CD4-positive, CD25-positive, alpha-beta regulatory T cell (primary cell): Measurements from ENCODE around the gene CNTD1. TPM values are rescaled to one million over a fixed set of nuclear protein-coding genes. Genes with fewer than 3 reads are reported as not detected.
"Not testable (repeated sequence)": the region's sequence is repeated elsewhere in the genome, so short reads cannot be mapped to it uniquely, and the experiment has no call there.

ENCODE experiments used
- ATAC-seq, 2 donors: fragments of 150-1000 bp; cut with Tn5 transposase; one replicate each; pipeline ENCODE4 v1.10.0; 2021; ENCODE audit warnings: low read depth in 2 of 2, moderate number of reproducible peaks in 2 of 2, moderate library complexity in 1 of 2
- DNase-seq, 3 donors: peaks; one replicate each; pipeline versions ENCODE4 v3.0.0 to v3.0.0-alpha.2; 2012 to 2022; ENCODE audit warnings: mixed read lengths in 1 of 3
- H3K27ac ChIP-seq: one replicate; pipeline ENCODE4 v1.7.0; 2013; ENCODE audit warnings: mild to moderate bottlenecking, low read length; ENCODE audit not compliant: insufficient read depth, poor library complexity, severe bottlenecking
- H3K27me3 ChIP-seq: one replicate; pipeline ENCODE4 v1.7.0; 2013; ENCODE audit warnings: low read length; ENCODE audit not compliant: control insufficient read depth, insufficient read depth
- H3K36me3 ChIP-seq: one replicate; pipeline ENCODE4 v1.7.0; 2013; ENCODE audit warnings: mild to moderate bottlenecking, low read length, moderate library complexity; ENCODE audit not compliant: control insufficient read depth, insufficient read depth
- H3K4me1 ChIP-seq: 2 replicates; pipeline ENCODE4 v1.7.0; 2013; ENCODE audit warnings: mild to moderate bottlenecking, low read length; ENCODE audit not compliant: insufficient read depth, control insufficient read depth, poor library complexity, severe bottlenecking
- H3K4me3 ChIP-seq: one replicate; pipeline ENCODE4 v1.7.0; 2013; ENCODE audit warnings: low read depth, mild to moderate bottlenecking, low read length, moderate library complexity
- H3K9me3 ChIP-seq, 2 experiments: 1 replicate in 1 of 2; 2 replicates in 1 of 2; pipeline ENCODE4 v1.7.0; 2013; ENCODE audit warnings: low read length in 2 of 2, mild to moderate bottlenecking in 1 of 2, moderate library complexity in 1 of 2; ENCODE audit not compliant: control insufficient read depth in 2 of 2
- H3K27ac Mint-ChIP-seq, 3 donors: one replicate each; pipeline ENCODE4 v1.8.0; 2020 to 2022; ENCODE audit warnings: mild to moderate bottlenecking in 3 of 3, mixed read lengths in 3 of 3, moderate library complexity in 2 of 3
- H3K27me3 Mint-ChIP-seq: one replicate; pipeline ENCODE4 v1.8.0; 2022; ENCODE audit warnings: mild to moderate bottlenecking, mixed read lengths
- H3K36me3 Mint-ChIP-seq: one replicate; pipeline ENCODE4 v1.8.0; 2020; ENCODE audit warnings: mixed read lengths
- H3K4me1 Mint-ChIP-seq, 4 donors: one replicate each; pipeline ENCODE4 v1.8.0; 2020 to 2022; ENCODE audit warnings: mixed read lengths in 4 of 4, mild to moderate bottlenecking in 1 of 4
- H3K4me3 Mint-ChIP-seq, 4 donors: one replicate each; pipeline ENCODE4 v1.8.0; 2020 to 2022; ENCODE audit warnings: mild to moderate bottlenecking in 4 of 4, mixed read lengths in 4 of 4, moderate library complexity in 3 of 4
- H3K9me3 Mint-ChIP-seq, 7 donors: one replicate each; pipeline ENCODE4 v1.8.0; 2020 to 2022; ENCODE audit warnings: mixed read lengths in 7 of 7, mild to moderate bottlenecking in 3 of 7, moderate library complexity in 2 of 7
- polyA plus RNA-seq, 4 donors: library from polyadenylated mRNA; unstranded; fragments of 300-500 nt; fragmentation: Illumina TruSeq; gene quantifications; one replicate each; pipeline ENCODE4 v1.2.3, GENCODE V29; 2021
- total RNA-seq: library from RNA; stranded (reverse); gene quantifications from one replicate; pipeline ENCODE4 v1.2.3, GENCODE V29; 2022

Gene CNTD1
- total and polyA plus RNA-seq, 5 donors from 2014 or later: 0.15 to 0.42 (median 0.28) TPM; not detected in 1

- ATAC-seq: no peak
- no peaks in the 10 kb centered on the region for H3K4me1 ChIP-seq
- no peak for DNase-seq
- Mint-ChIP-seq H3K4me1 (no peaks in the 10 kb centered on the region), H3K27ac (peak within 1 kb of the TSS in 1 of 3 donors; percentile 46), H3K4me3 (no peak within 1 kb of the TSS), H3K36me3 (no peaks in the 10 kb centered on the region), H3K27me3 (no peaks in the 10 kb centered on the region), H3K9me3 (no peaks in the 10 kb centered on the region)
- no peaks in the 10 kb centered on the region for H3K27me3 ChIP-seq
- H3K36me3 ChIP-seq: no peaks in the 10 kb centered on the region
- no peak within 1 kb of the TSS for H3K4me3 ChIP-seq
- H3K27ac ChIP-seq: peak within 1 kb of the TSS; percentile 14
- no peaks in the 10 kb centered on the region for H3K9me3 ChIP-seq
Observed at GRCh38 chr17:42850954-42851353, 52.3 kb downstream of the CNTD1 start, which contains the start of gene AOC3. TSS of gene AOC3 (plus strand) at chr17:42851199. CDS start at chr17:42851344, 145 bp downstream.

- H3K27me3 Mint-ChIP-seq, H3K9me3 Mint-ChIP-seq, H3K4me1 ChIP-seq, H3K27ac Mint-ChIP-seq, H3K9me3 ChIP-seq, H3K27me3 ChIP-seq, H3K36me3 Mint-ChIP-seq, H3K4me1 Mint-ChIP-seq, H3K4me3 ChIP-seq, H3K4me3 Mint-ChIP-seq, DNase-seq, H3K36me3 ChIP-seq: not testable (repeated sequence)
- peak overlapping the region; percentile 14 for H3K27ac ChIP-seq
- ATAC-seq: peak in 1 of 2 donors; percentile 22
Observed at GRCh38 chr17:42851371-42852240, 52.9 kb downstream of the CNTD1 start.

DNA sequence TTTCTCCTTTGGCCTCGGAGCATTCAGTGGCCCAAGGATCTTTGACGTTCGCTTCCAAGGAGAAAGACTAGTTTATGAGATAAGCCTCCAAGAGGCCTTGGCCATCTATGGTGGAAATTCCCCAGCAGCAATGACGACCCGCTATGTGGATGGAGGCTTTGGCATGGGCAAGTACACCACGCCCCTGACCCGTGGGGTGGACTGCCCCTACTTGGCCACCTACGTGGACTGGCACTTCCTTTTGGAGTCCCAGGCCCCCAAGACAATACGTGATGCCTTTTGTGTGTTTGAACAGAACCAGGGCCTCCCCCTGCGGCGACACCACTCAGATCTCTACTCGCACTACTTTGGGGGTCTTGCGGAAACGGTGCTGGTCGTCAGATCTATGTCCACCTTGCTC is 53.7 kb downstream of the CNTD1 start:
- peaks cover 0 to 1% (median 0%) of the 10 kb centered on the region in 7 donors for H3K9me3 Mint-ChIP-seq
- no peaks in the 10 kb centered on the region for H3K36me3 ChIP-seq
- H3K27ac ChIP-seq: no peak overlapping the region
- no peaks in the 10 kb centered on the region for H3K4me1 Mint-ChIP-seq
- no peaks in the 10 kb centered on the region for H3K9me3 ChIP-seq
- no peak overlapping the region for H3K4me3 ChIP-seq
- ATAC-seq: no peak
- no peaks in the 10 kb centered on the region for H3K27me3 Mint-ChIP-seq
- no peaks in the 10 kb centered on the region for H3K27me3 ChIP-seq
- H3K36me3 Mint-ChIP-seq: no peaks in the 10 kb centered on the region
- no peak for DNase-seq
- no peak overlapping the region for H3K4me3 Mint-ChIP-seq
- H3K27ac Mint-ChIP-seq: no peak overlapping the region
- H3K4me1 ChIP-seq: no peaks in the 10 kb centered on the region

GRCh38 chr17:42853004-42853403 is 54.3 kb downstream of the CNTD1 start:
- no peaks in the 10 kb centered on the region for H3K36me3 Mint-ChIP-seq
- no peak for DNase-seq
- peaks cover 0 to 1% (median 0%) of the 10 kb centered on the region in 7 donors for H3K9me3 Mint-ChIP-seq
- no peak for ATAC-seq
- peaks cover 5% of the 10 kb centered on the region for H3K27me3 Mint-ChIP-seq
- Histone ChIP-seq H3K36me3 (no peaks in the 10 kb centered on the region), H3K27ac (no peak overlapping the region), H3K4me1 (no peaks in the 10 kb centered on the region), H3K9me3 (no peaks in the 10 kb centered on the region), H3K27me3 (no peaks in the 10 kb centered on the region), H3K4me3 (no peak overlapping the region)
- H3K4me1 Mint-ChIP-seq: no peaks in the 10 kb centered on the region
- no peak overlapping the region for H3K4me3 Mint-ChIP-seq
- no peak overlapping the region for H3K27ac Mint-ChIP-seq

DNA sequence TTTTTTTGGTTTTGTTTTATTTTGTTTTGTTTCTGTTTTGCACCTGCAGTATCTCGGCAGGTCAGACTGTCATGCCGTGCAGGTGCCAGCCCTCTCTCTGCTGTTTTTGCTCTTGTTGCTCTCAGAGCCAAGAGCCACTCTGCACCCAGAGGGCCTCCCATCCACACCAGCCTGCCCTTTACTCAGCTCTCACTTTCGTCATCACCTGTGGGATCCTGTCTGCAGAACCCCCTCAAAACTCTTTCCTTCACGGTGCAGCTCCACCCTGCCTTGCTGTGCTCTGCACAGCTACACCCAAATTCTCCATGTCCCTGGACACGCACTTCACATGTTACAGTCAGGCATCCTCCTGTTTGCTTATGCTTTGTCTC is 54.9 kb downstream of the CNTD1 start:
- no peak overlapping the region for H3K4me3 Mint-ChIP-seq
- no peaks in the 10 kb centered on the region for H3K36me3 Mint-ChIP-seq
- peaks cover 5% of the 10 kb centered on the region for H3K27me3 Mint-ChIP-seq
- Histone ChIP-seq H3K4me1 (no peaks in the 10 kb centered on the region), H3K27ac (no peak overlapping the region), H3K9me3 (no peaks in the 10 kb centered on the region), H3K36me3 (no peaks in the 10 kb centered on the region), H3K4me3 (no peak overlapping the region), H3K27me3 (no peaks in the 10 kb centered on the region)
- ATAC-seq (no peak), DNase-seq (no peak)
- H3K27ac Mint-ChIP-seq: no peak overlapping the region
- H3K9me3 Mint-ChIP-seq: peaks cover 0 to 1% (median 0%) of the 10 kb centered on the region in 7 donors
- no peaks in the 10 kb centered on the region for H3K4me1 Mint-ChIP-seq

GRCh38 chr17:42853968-42854790 is 55.5 kb downstream of the CNTD1 start:
- peaks cover 0 to 1% (median 0%) of the 10 kb centered on the region in 7 donors for H3K9me3 Mint-ChIP-seq
- no peak overlapping the region for H3K27ac ChIP-seq
- H3K4me1 ChIP-seq: no peaks in the 10 kb centered on the region
- no peaks in the 10 kb centered on the region for H3K4me1 Mint-ChIP-seq
- H3K27me3 Mint-ChIP-seq: peaks cover 5% of the 10 kb centered on the region
- no peaks in the 10 kb centered on the region for H3K9me3 ChIP-seq
- H3K36me3 Mint-ChIP-seq: no peaks in the 10 kb centered on the region
- H3K27me3 ChIP-seq: no peaks in the 10 kb centered on the region
- ATAC-seq: no peak
- no peak overlapping the region for H3K4me3 Mint-ChIP-seq
- DNase-seq: no peak
- H3K4me3 ChIP-seq: no peak overlapping the region
- H3K36me3 ChIP-seq: no peaks in the 10 kb centered on the region
- no peak overlapping the region for H3K27ac Mint-ChIP-seq

- no peaks in the 10 kb centered on the region for H3K9me3 ChIP-seq
- peaks cover 5% of the 10 kb centered on the region for H3K27me3 Mint-ChIP-seq
- peaks cover 0 to 1% (median 0%) of the 10 kb centered on the region in 7 donors for H3K9me3 Mint-ChIP-seq
- H3K4me1 ChIP-seq: no peaks in the 10 kb centered on the region
- H3K27ac ChIP-seq: no peak overlapping the region
- no peak overlapping the region for H3K27ac Mint-ChIP-seq
- no peaks in the 10 kb centered on the region for H3K4me1 Mint-ChIP-seq
- no peaks in the 10 kb centered on the region for H3K36me3 ChIP-seq
- no peaks in the 10 kb centered on the region for H3K36me3 Mint-ChIP-seq
- no peak for DNase-seq
- ATAC-seq: no peak
- no peaks in the 10 kb centered on the region for H3K27me3 ChIP-seq
- H3K4me3 Mint-ChIP-seq: no peak overlapping the region
- H3K4me3 ChIP-seq: no peak overlapping the region
Observed at GRCh38 chr17:42855048-42855596, 56.5 kb downstream of the CNTD1 start.
